Naive thymus-derived CD4-positive, alpha-beta T cell (primary cell): ENCODE measurements around the gene SNAI1. TPM values are rescaled to one million over a fixed set of nuclear protein-coding genes. Genes with fewer than 3 reads are reported as not detected.
A peak's percentile ranks its signal among the peaks of the same experiment; 100 is the strongest.
"Not testable (repeated sequence)": the region's sequence is repeated elsewhere in the genome, so short reads cannot be mapped to it uniquely, and the experiment has no call there.

Experiments
- ATAC-seq: fragments of 150-1000 bp; cut with Tn5 transposase; 2 replicates; pipeline ENCODE4 v1.10.0; 2021; ENCODE audit warnings: mild to moderate bottlenecking, moderate library complexity
- CTCF ChIA-PET: fragments of 350-600 bp; sonication (Branson Sonifier 250); formaldehyde crosslinking; loops from one replicate; lab custom pipeline; 2021; ENCODE audit warnings: antibody characterized with exemption; lab: Charles Lee
- POLR2A ChIA-PET: fragments of 350-600 bp; sonication (Branson Sonifier 250); formaldehyde crosslinking; loops from one replicate; lab custom pipeline; 2021; ENCODE audit warnings: antibody characterized with exemption, inconsistent platforms; lab: Charles Lee
- DNase-seq, 9 donors: peaks; one replicate each; pipeline versions ENCODE4 v3.0.0 to v3.0.0-alpha.2; 2020 to 2022; ENCODE audit warnings: mixed read lengths in 1 of 9
- H3K27ac ChIP-seq: one replicate; pipeline ENCODE4 v1.7.0; 2013; ENCODE audit warnings: mild to moderate bottlenecking, low read depth, low read length, moderate library complexity
- H3K27me3 ChIP-seq, 2 donors: one replicate each; pipeline ENCODE4 v1.7.0; 2013; ENCODE audit warnings: low read length in 2 of 2, mild to moderate bottlenecking in 2 of 2, moderate library complexity in 2 of 2; ENCODE audit not compliant: control insufficient read depth in 2 of 2, insufficient read depth in 2 of 2
- H3K36me3 ChIP-seq, 3 experiments: 1 replicate in 2 of 3; 2 replicates in 1 of 3; pipeline ENCODE4 v1.7.0; 2013; ENCODE audit warnings: low read length in 3 of 3, mild to moderate bottlenecking in 3 of 3, moderate library complexity in 1 of 3; ENCODE audit not compliant: insufficient read depth in 3 of 3, control insufficient read depth in 2 of 3
- H3K4me1 ChIP-seq, 2 donors: one replicate each; pipeline ENCODE4 v1.7.0; 2013; ENCODE audit warnings: low read length in 2 of 2, mild to moderate bottlenecking in 2 of 2, moderate library complexity in 1 of 2; ENCODE audit not compliant: control insufficient read depth in 2 of 2, insufficient read depth in 2 of 2
- H3K4me3 ChIP-seq: 2 replicates; pipeline ENCODE4 v1.7.0; 2013; ENCODE audit warnings: mild to moderate bottlenecking, low read length
- H3K9me3 ChIP-seq, 3 experiments: 1 replicate in 2 of 3; 2 replicates in 1 of 3; pipeline ENCODE4 v1.7.0; 2013; ENCODE audit warnings: low read length in 3 of 3; ENCODE audit not compliant: control insufficient read depth in 2 of 3
- H3K27ac Mint-ChIP-seq, 9 donors: one replicate each; pipeline ENCODE4 v1.8.0; 2020 to 2022; ENCODE audit warnings: mixed read lengths in 9 of 9, mild to moderate bottlenecking in 8 of 9, moderate library complexity in 5 of 9, inconsistent platforms in 2 of 9
- H3K27me3 Mint-ChIP-seq, 5 donors: one replicate each; pipeline ENCODE4 v1.8.0; 2021 to 2022; ENCODE audit warnings: mixed read lengths in 5 of 5, mild to moderate bottlenecking in 1 of 5
- H3K36me3 Mint-ChIP-seq, 5 donors: one replicate each; pipeline ENCODE4 v1.8.0; 2020 to 2022; ENCODE audit warnings: mixed read lengths in 5 of 5, mild to moderate bottlenecking in 3 of 5, inconsistent platforms in 1 of 5
- H3K4me1 Mint-ChIP-seq, 7 donors: one replicate each; pipeline ENCODE4 v1.8.0; 2020 to 2022; ENCODE audit warnings: mixed read lengths in 7 of 7, mild to moderate bottlenecking in 3 of 7, inconsistent platforms in 1 of 7
- H3K4me3 Mint-ChIP-seq, 10 donors: one replicate each; pipeline ENCODE4 v1.8.0; 2020 to 2022; ENCODE audit warnings: mild to moderate bottlenecking in 10 of 10, mixed read lengths in 10 of 10, moderate library complexity in 6 of 10, inconsistent platforms in 2 of 10
- H3K9me3 Mint-ChIP-seq, 11 donors: one replicate each; pipeline ENCODE4 v1.8.0; 2020 to 2022; ENCODE audit warnings: mixed read lengths in 11 of 11, mild to moderate bottlenecking in 4 of 11, inconsistent platforms in 1 of 11, moderate library complexity in 1 of 11
- intact Hi-C, 2 donors: fragments of 100-400 bp; cut with micrococcal nuclease; formaldehyde crosslinking; loops; one replicate each; pipeline ENCODE4 v1.15.1; 2023
- polyA plus RNA-seq, 2 donors: library from polyadenylated mRNA; unstranded; fragments of 300-500 nt; fragmentation: Illumina TruSeq; gene quantifications; one replicate each; pipeline ENCODE4 v1.2.3, GENCODE V29; 2021
- total RNA-seq, 6 experiments: library from RNA in 5 of 6; stranded (reverse) in 5 of 6; gene quantifications; 1 replicate in 5 of 6; 2 replicates in 1 of 6; pipeline ENCODE4 v1.2.3 and lab custom pipeline; 2021 to 2026

The SNAI1 gene
- total and polyA plus RNA-seq, 7 experiments from 2014 or later: 0.22 to 7.0 (median 0.34) TPM

DNA sequence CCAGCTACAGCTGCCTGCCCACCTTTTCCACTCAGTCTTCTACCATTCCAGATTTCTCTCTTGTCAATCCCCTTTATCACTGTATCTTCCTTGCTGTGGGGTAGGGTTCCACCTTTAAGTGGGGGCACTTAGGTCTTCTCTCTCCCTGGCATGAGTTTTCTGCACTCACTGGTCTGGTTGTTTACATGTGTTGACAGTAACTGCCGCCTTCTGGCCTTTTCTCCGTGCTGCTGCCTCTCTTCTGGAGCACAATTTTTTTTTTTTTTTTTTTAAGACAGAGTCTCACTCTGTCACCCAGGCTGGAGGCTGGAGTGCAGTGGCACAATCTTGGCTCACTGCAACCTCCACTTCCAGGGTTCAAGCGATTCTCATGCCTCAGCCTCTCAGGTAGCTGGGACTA, 34.6 kb upstream of the SNAI1 start:
- Histone ChIP-seq H3K9me3 (no peaks in the 10 kb centered on the region), H3K27me3 (no peaks in the 10 kb centered on the region), H3K4me3 (no peak overlapping the region), H3K36me3 (peaks cover 14 to 87% (median 31%) of the 10 kb centered on the region in 3 experiments), H3K4me1 (no peaks in the 10 kb centered on the region), H3K27ac (no peak overlapping the region)
- peaks cover 15 to 59% (median 34%) of the 10 kb centered on the region in 5 donors for H3K36me3 Mint-ChIP-seq
- no peak for ATAC-seq
- H3K4me3 Mint-ChIP-seq: no peak overlapping the region
- H3K27ac Mint-ChIP-seq: peak overlapping the region in 3 of 9 donors; percentile 36 to 82 (median 55)
- ChIA-PET CTCF (no interaction called here), POLR2A (no interaction called here)
- intact Hi-C loops: no loop called here
- H3K9me3 Mint-ChIP-seq: no peaks in the 10 kb centered on the region
- peaks cover 6 to 20% (median 15%) of the 10 kb centered on the region in 7 donors for H3K4me1 Mint-ChIP-seq
- no peak for DNase-seq
- no peaks in the 10 kb centered on the region for H3K27me3 Mint-ChIP-seq

DNA sequence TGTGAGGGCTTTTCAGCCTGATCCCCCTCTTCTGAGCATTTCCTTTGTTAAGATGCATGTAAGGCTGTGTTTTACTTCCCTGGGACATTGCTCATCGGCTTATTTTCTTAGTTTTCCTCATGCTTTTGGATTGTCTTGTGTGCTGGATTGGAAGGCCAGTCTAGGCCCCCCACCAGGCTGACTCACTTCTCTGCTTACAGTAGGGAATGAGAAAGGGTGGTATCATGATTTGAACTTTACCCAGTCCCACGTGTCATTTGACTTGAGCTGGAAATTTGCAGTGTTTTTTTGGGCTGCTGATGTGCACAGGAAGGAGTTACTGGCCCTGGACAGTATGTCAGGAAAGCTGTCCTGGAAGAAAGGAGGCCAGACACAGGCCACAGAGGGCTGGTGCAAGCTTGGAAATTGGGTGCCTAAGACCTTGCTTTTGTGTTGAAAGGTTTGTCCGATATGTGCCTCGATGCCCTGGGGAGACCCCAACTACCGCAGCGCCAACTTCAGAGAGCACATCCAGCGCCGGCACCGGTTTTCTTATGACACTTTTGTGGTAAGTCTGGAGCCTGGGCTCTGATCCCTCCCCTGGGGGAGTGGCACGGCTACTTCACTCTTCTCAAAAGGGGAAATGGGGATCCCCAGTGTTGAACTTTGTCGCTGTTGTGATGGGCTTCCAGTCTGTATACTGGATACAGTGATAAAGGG, 33.8 kb upstream of the SNAI1 start:
- Histone ChIP-seq H3K4me3 (no peak overlapping the region), H3K9me3 (no peaks in the 10 kb centered on the region), H3K36me3 (peaks cover 14 to 92% (median 33%) of the 10 kb centered on the region in 3 experiments), H3K4me1 (no peaks in the 10 kb centered on the region), H3K27ac (no peak overlapping the region), H3K27me3 (no peaks in the 10 kb centered on the region)
- DNase-seq (no peak), ATAC-seq (no peak)
- H3K4me3 Mint-ChIP-seq: no peak overlapping the region
- intact Hi-C loops: no loop called here
- H3K9me3 Mint-ChIP-seq: no peaks in the 10 kb centered on the region
- no peaks in the 10 kb centered on the region for H3K27me3 Mint-ChIP-seq
- CTCF ChIA-PET: no interaction called here
- peaks cover 15 to 62% (median 34%) of the 10 kb centered on the region in 5 donors for H3K36me3 Mint-ChIP-seq
- POLR2A ChIA-PET: no interaction called here
- peaks cover 5 to 19% (median 14%) of the 10 kb centered on the region in 7 donors for H3K4me1 Mint-ChIP-seq
- peak overlapping the region in 3 of 9 donors; percentile 28 to 50 (median 30) for H3K27ac Mint-ChIP-seq

DNA sequence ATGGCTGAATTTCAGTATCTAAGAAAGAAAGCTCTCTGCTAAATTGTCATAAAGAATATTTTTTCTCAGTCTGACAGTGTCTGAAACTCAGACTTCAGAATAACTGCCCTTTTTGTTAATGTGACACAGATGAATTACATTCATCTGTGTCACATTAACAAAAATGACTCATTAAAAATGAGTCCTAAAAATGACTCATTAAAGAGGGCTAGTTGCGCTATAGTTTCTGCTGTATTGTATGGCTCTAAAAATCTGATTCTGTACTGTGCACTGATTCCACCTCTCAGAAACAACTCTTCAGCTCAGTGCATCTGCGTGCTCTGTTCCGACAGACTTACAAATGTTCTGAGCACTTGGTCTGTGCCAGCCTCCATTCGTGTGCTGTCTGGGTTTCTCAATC, 31.6 kb upstream of the SNAI1 start:
- peaks cover 14 to 95% (median 33%) of the 10 kb centered on the region in 3 experiments for H3K36me3 ChIP-seq
- H3K4me3 ChIP-seq: no peak overlapping the region
- CTCF ChIA-PET: no interaction called here
- Mint-ChIP-seq H3K27ac (no peak overlapping the region), H3K4me3 (no peak overlapping the region), H3K9me3 (no peaks in the 10 kb centered on the region), H3K36me3 (peaks cover 17 to 59% (median 41%) of the 10 kb centered on the region in 5 donors), H3K4me1 (peaks cover 0 to 14% (median 7%) of the 10 kb centered on the region in 7 donors), H3K27me3 (no peaks in the 10 kb centered on the region)
- H3K27me3 ChIP-seq: no peaks in the 10 kb centered on the region
- no peaks in the 10 kb centered on the region for H3K9me3 ChIP-seq
- no peaks in the 10 kb centered on the region for H3K4me1 ChIP-seq
- intact Hi-C loops: no loop called here
- DNase-seq (no peak), ATAC-seq (no peak)
- no peak overlapping the region for H3K27ac ChIP-seq
- POLR2A ChIA-PET: no interaction called here

DNA sequence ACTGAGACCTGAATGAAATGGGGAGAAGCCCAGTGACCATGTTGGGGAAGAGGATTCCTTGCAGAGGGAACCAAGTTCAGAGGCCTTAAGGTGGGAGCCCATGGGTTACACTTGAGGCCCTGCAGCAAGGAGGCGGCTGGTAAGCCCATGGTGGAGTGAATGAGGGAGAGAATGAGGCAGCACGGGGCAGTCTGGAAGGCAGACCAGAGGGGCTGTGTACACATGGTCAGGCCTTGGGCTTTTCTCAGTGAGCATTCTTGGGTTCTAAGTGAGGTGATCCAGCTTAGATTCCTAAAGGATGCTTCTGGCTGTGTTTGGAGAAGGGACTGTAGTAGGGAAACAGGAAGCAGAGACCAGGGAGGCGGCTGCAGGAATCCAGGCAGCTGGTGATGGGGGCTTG, 27.6 kb upstream of the SNAI1 start:
- Mint-ChIP-seq H3K36me3 (peaks cover 6 to 48% (median 30%) of the 10 kb centered on the region in 5 donors), H3K4me3 (no peak overlapping the region), H3K27me3 (no peaks in the 10 kb centered on the region), H3K9me3 (no peaks in the 10 kb centered on the region), H3K27ac (peak overlapping the region in 1 of 9 donors; percentile 26), H3K4me1 (peaks cover 0 to 5% (median 0%) of the 10 kb centered on the region in 7 donors)
- H3K27ac ChIP-seq: no peak overlapping the region
- intact Hi-C loops: no loop called here
- CTCF ChIA-PET: no interaction called here
- peaks cover 0 to 70% (median 21%) of the 10 kb centered on the region in 3 experiments for H3K36me3 ChIP-seq
- POLR2A ChIA-PET: no interaction called here
- DNase-seq (no peak), ATAC-seq (no peak)
- no peaks in the 10 kb centered on the region for H3K4me1 ChIP-seq
- H3K9me3 ChIP-seq: no peaks in the 10 kb centered on the region
- H3K4me3 ChIP-seq: no peak overlapping the region
- H3K27me3 ChIP-seq: no peaks in the 10 kb centered on the region

DNA sequence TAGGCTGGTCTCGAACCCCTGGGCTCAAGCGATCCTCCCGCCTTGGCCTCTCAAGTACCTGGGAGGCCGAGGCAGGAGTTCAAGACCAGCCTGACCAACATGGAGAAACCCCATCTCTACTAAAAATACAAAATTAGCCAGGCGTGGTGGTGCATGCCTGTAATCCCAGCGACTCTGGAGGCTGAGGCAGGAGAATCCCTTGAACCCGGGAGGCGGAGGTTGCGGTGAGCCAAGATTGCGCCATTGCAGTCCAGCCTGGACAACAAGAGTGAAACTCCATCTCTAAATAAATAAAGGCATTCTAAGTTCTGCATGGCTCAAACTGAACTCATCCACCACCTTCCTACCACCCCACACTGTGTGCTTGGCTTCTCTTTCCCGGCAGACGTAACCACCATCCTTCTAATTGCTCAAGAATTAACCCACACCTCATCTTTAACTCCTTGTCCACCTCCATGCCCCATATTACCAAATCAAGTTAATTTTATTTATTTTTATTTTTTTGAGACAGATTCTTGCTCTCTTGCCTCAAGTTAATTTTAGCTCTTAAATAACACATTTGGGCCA, 26.9 kb upstream of the SNAI1 start:
- peaks cover 6 to 44% (median 30%) of the 10 kb centered on the region in 5 donors for H3K36me3 Mint-ChIP-seq

DNA sequence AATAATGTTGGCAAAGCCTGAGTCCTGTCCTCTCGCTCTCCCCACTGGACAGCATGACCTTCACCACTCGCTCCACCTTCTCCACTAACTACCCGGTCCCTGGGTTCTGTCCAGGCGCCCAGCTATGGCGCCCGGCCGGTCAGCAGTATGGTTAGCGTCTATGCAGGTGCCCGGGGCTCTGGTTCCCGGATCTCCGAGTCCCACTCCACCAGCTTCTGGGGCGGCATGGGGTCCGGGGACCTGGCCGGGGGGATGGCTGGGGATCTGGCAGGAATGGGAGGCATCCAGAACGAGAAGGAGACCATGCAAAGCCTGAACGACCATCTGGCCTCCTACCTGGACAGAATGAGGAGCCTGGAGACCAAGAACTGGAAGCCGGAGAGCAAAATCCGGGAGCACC, 26.1 kb upstream of the SNAI1 start:
- H3K4me3 ChIP-seq: no peak overlapping the region
- H3K27me3 Mint-ChIP-seq: no peaks in the 10 kb centered on the region
- H3K27ac ChIP-seq: no peak overlapping the region
- ChIA-PET CTCF (interaction anchor here (0.9 kb wide), 1 partner anchor 23 kb away, joined by 3 read pairs; no protein-coding TSS in a partner anchor), POLR2A (no interaction called here)
- no peak for ATAC-seq
- H3K9me3 ChIP-seq: no peaks in the 10 kb centered on the region
- no peak overlapping the region for H3K4me3 Mint-ChIP-seq
- DNase-seq: no peak
- H3K36me3 ChIP-seq: peaks cover 0 to 55% (median 17%) of the 10 kb centered on the region in 3 experiments
- H3K9me3 Mint-ChIP-seq: no peaks in the 10 kb centered on the region
- peaks cover 0 to 5% (median 0%) of the 10 kb centered on the region in 7 donors for H3K4me1 Mint-ChIP-seq
- intact Hi-C loops: no loop called here
- no peaks in the 10 kb centered on the region for H3K4me1 ChIP-seq
- H3K27ac Mint-ChIP-seq: peak overlapping the region in 1 of 9 donors; percentile 9
- H3K36me3 Mint-ChIP-seq: peaks cover 6 to 44% (median 31%) of the 10 kb centered on the region in 5 donors
- no peaks in the 10 kb centered on the region for H3K27me3 ChIP-seq

More for the DNA sequence above, 26.9 kb upstream of the SNAI1 start:
- H3K4me1 Mint-ChIP-seq, H3K4me1 ChIP-seq, H3K4me3 Mint-ChIP-seq, H3K9me3 Mint-ChIP-seq, H3K27ac Mint-ChIP-seq, intact Hi-C loops, DNase-seq, H3K4me3 ChIP-seq, CTCF ChIA-PET, ATAC-seq, H3K9me3 ChIP-seq, H3K27ac ChIP-seq, POLR2A ChIA-PET, H3K27me3 ChIP-seq, H3K27me3 Mint-ChIP-seq: not testable (repeated sequence)
- H3K36me3 ChIP-seq: peaks cover 0 to 62% (median 17%) of the 10 kb centered on the region in 3 experiments
